Activated CD8-positive, alpha-beta T cell treated with anti-CD3 and anti-CD28 coated beads for 36 hours (primary cell): ENCODE measurements around the gene GDI1. TPM values are rescaled to one million over a fixed set of nuclear protein-coding genes. Genes with fewer than 3 reads are reported as not detected.

ENCODE experiments used
- ATAC-seq: fragments of 200-7000 bp; cut with Tn5 transposase; one replicate; pipeline ENCODE4 v1.10.0; 2021; ENCODE audit warnings: mild to moderate bottlenecking, moderate library complexity
- CTCF ChIA-PET: fragments of 350-600 bp; sonication (Branson Sonifier 250); formaldehyde crosslinking; loops from one replicate; lab custom pipeline; 2021; ENCODE audit warnings: antibody characterized with exemption; lab: Charles Lee
- POLR2A ChIA-PET: fragments of 350-600 bp; sonication (Branson Sonifier 250); formaldehyde crosslinking; loops from one replicate; lab custom pipeline; 2021; ENCODE audit warnings: antibody characterized with exemption; lab: Charles Lee
- DNase-seq: peaks from one replicate; pipeline ENCODE4 v3.0.0-alpha.2; 2020
- H3K27ac Mint-ChIP-seq: one replicate; pipeline ENCODE4 v1.8.0; 2021; ENCODE audit warnings: mild to moderate bottlenecking, mixed read lengths
- H3K27me3 Mint-ChIP-seq: one replicate; pipeline ENCODE4 v1.8.0; 2021; ENCODE audit warnings: mixed read lengths
- H3K36me3 Mint-ChIP-seq: one replicate; pipeline ENCODE4 v1.8.0; 2021; ENCODE audit warnings: low read depth, mixed read lengths
- H3K4me1 Mint-ChIP-seq: one replicate; pipeline ENCODE4 v1.8.0; 2021; ENCODE audit warnings: low read depth, mixed read lengths
- H3K4me3 Mint-ChIP-seq: one replicate; pipeline ENCODE4 v1.8.0; 2021; ENCODE audit warnings: mild to moderate bottlenecking, moderate library complexity, mixed read lengths
- H3K9me3 Mint-ChIP-seq: one replicate; pipeline ENCODE4 v1.8.0; 2021; ENCODE audit warnings: mixed read lengths
- CTCF ChIP-seq: fragments of 200-600 bp; IDR thresholded peaks from one replicate; pipeline ENCODE4 v1.8.0; 2022; ENCODE audit warnings: antibody characterized with exemption, mild to moderate bottlenecking
- intact Hi-C: fragments of 100-400 bp; cut with micrococcal nuclease; formaldehyde crosslinking; loops from one replicate; pipeline ENCODE4 v1.10.0; 2022
- total RNA-seq, 2 experiments: library from RNA; stranded (reverse); gene quantifications; one replicate each; pipeline ENCODE4 v1.2.3, GENCODE V29; 2021

Gene GDI1
- total RNA-seq, 2 experiments from 2014 or later: 76.5 TPM

GRCh38 chrX:154403858-154404257 is 33.1 kb upstream of the GDI1 start:
- H3K36me3 Mint-ChIP-seq: peaks cover 22% of the 10 kb centered on the region
- no peaks in the 10 kb centered on the region for H3K9me3 Mint-ChIP-seq
- ATAC-seq (no peak), DNase-seq (no peak)
- TF ChIP-seq CTCF: no peak
- intact Hi-C loops: no loop called here
- ChIA-PET POLR2A (no interaction called here), CTCF (no interaction called here)
- H3K27ac Mint-ChIP-seq: no peak overlapping the region
- no peak overlapping the region for H3K4me3 Mint-ChIP-seq
- H3K4me1 Mint-ChIP-seq: peaks cover 2% of the 10 kb centered on the region
- H3K27me3 Mint-ChIP-seq: no peaks in the 10 kb centered on the region

- POLR2A ChIA-PET: no interaction called here
- no peak overlapping the region for H3K4me3 Mint-ChIP-seq
- no peaks in the 10 kb centered on the region for H3K9me3 Mint-ChIP-seq
- no peaks in the 10 kb centered on the region for H3K27me3 Mint-ChIP-seq
- intact Hi-C loops: no loop called here
- DNase-seq: no peak
- no peak for TF ChIP-seq CTCF
- peaks cover 13% of the 10 kb centered on the region for H3K36me3 Mint-ChIP-seq
- CTCF ChIA-PET: no interaction called here
- H3K27ac Mint-ChIP-seq: no peak overlapping the region
- H3K4me1 Mint-ChIP-seq: peaks cover 4% of the 10 kb centered on the region
- no peak for ATAC-seq
Measured at GRCh38 chrX:154404625-154405192, 32.2 kb upstream of the GDI1 start.

- peak overlapping the region; percentile 40 for H3K27ac Mint-ChIP-seq
- no peak for DNase-seq
- H3K36me3 Mint-ChIP-seq: peaks cover 6% of the 10 kb centered on the region
- TF ChIP-seq CTCF: no peak
- POLR2A ChIA-PET: interaction anchor here (1.2 to 7.6 kb wide), 2 partner anchors 9 to 134 kb away, joined by 4 to 97 read pairs; partner anchors contain the start of gene RPL10
- intact Hi-C loops: no loop called here
- CTCF ChIA-PET: no interaction called here
- H3K4me1 Mint-ChIP-seq: peaks cover 10% of the 10 kb centered on the region
- ATAC-seq: no peak
- no peaks in the 10 kb centered on the region for H3K27me3 Mint-ChIP-seq
- no peaks in the 10 kb centered on the region for H3K9me3 Mint-ChIP-seq
- H3K4me3 Mint-ChIP-seq: no peak overlapping the region
Measured at GRCh38 chrX:154408659-154409221, 28.2 kb upstream of the GDI1 start.

- ChIA-PET POLR2A (interaction anchor here (1.2 to 7.6 kb wide), 2 partner anchors 10 to 133 kb away, joined by 4 to 97 read pairs; partner anchors contain the start of gene RPL10), CTCF (no interaction called here)
- Mint-ChIP-seq H3K4me3 (peak within 1 kb of the TSS; percentile 32), H3K27ac (peak within 1 kb of the TSS; percentile 55), H3K4me1 (peaks cover 10% of the 10 kb centered on the region), H3K27me3 (no peaks in the 10 kb centered on the region), H3K36me3 (peaks cover 6% of the 10 kb centered on the region), H3K9me3 (no peaks in the 10 kb centered on the region)
- intact Hi-C loops: no loop called here
- no peak for TF ChIP-seq CTCF
- no peak for DNase-seq
- no peak for ATAC-seq
Measured at GRCh38 chrX:154409222-154409871, 27.6 kb upstream of the GDI1 start, which contains the start of gene DNASE1L1. Gene DNASE1L1, minus strand, starts transcription at chrX:154409254. Its CDS starts 3,686 bp downstream, at chrX:154405568.

- ATAC-seq (peak; percentile 81), DNase-seq (peak; percentile 83)
- Mint-ChIP-seq H3K4me3 (peak overlapping the region; percentile 91), H3K27me3 (no peaks in the 10 kb centered on the region), H3K27ac (peak overlapping the region; percentile 81), H3K9me3 (no peaks in the 10 kb centered on the region), H3K36me3 (peaks cover 8% of the 10 kb centered on the region), H3K4me1 (peaks cover 10% of the 10 kb centered on the region)
- ChIA-PET CTCF (no interaction called here), POLR2A (interaction anchor here (0.7 to 7.6 kb wide), 4 partner anchors 9 to 47 kb away, joined by 3 to 97 read pairs (median 6); partner anchors contain the start of gene RPL10)
- no peak for TF ChIP-seq CTCF
- intact Hi-C loops: no loop called here
Measured at GRCh38 chrX:154411981-154412340, 25.0 kb upstream of the GDI1 start.
